Lower leg skin (tissue), 4 donors: ENCODE results near the gene GATA5. TPM values are rescaled to one million over a fixed set of nuclear protein-coding genes. Genes with fewer than 3 reads are reported as not detected.

ENCODE experiments used
- DNase-seq, 2 donors: peaks; one replicate each; pipeline ENCODE4 v3.0.0-alpha.2; 2019; ENCODE audit warnings: low spot score in 2 of 2
- H3K4me3 ChIP-seq: fragments of 200-600 bp; sonication (generic); 2 replicates; pipeline ENCODE4 v1.5.1; 2017; ENCODE audit warnings: mild to moderate bottlenecking, low read depth; ENCODE audit not compliant: poor library complexity, severe bottlenecking
- POLR2A ChIP-seq, 2 donors: fragments of 450-650 bp; IDR thresholded peaks; one replicate each; pipeline ENCODE4 v1.6.1; 2016 to 2017; ENCODE audit warnings: antibody characterized with exemption in 2 of 2, mild to moderate bottlenecking in 1 of 2, moderate library complexity in 1 of 2
- WGBS, 2 donors: methylation state at CpG; one replicate each; pipeline ENCODE4 v1.1.5; 2018; 5-methylcytosine and 5-hydroxymethylcytosine counted together
- intact Hi-C: fragments of 100-400 bp; cut with DNase I; formaldehyde crosslinking; loops from one replicate; pipeline ENCODE4 v1.15.0; 2023; ENCODE audit warnings: low total_unique reads
- total RNA-seq, 4 donors: library from RNA; depleted of rRNA; stranded (reverse); fragments of >200 nt; gene quantifications; one replicate each; pipeline ENCODE4 v1.1.0, GENCODE V29; 2016
- TF ChIP-seq, protein P1 (sequence below), 3 donors: fragments of 450-650 bp; IDR thresholded peaks; one replicate each; pipeline ENCODE4 v1.5.1; 2016; ENCODE audit warnings: antibody characterized with exemption in 3 of 3, mild to moderate bottlenecking in 3 of 3, moderate library complexity in 2 of 3

The GATA5 gene
- total RNA-seq, 4 donors from 2014 or later = 1.1 to 2.4 (median 1.6) TPM; not detected in 1

GRCh38 chr20:62457098-62457497 lies 18.7 kb downstream of the GATA5 start:
- TF ChIP-seq, protein P1, sequence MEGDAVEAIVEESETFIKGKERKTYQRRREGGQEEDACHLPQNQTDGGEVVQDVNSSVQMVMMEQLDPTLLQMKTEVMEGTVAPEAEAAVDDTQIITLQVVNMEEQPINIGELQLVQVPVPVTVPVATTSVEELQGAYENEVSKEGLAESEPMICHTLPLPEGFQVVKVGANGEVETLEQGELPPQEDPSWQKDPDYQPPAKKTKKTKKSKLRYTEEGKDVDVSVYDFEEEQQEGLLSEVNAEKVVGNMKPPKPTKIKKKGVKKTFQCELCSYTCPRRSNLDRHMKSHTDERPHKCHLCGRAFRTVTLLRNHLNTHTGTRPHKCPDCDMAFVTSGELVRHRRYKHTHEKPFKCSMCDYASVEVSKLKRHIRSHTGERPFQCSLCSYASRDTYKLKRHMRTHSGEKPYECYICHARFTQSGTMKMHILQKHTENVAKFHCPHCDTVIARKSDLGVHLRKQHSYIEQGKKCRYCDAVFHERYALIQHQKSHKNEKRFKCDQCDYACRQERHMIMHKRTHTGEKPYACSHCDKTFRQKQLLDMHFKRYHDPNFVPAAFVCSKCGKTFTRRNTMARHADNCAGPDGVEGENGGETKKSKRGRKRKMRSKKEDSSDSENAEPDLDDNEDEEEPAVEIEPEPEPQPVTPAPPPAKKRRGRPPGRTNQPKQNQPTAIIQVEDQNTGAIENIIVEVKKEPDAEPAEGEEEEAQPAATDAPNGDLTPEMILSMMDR (IDR thresholded peaks at IDR 0.05) = no peak
- no peak for TF ChIP-seq POLR2A (IDR thresholded peaks at IDR 0.05)
- WGBS, 2 donors = 76 to 86% methylated on average over 8 to 13 of the region's 17 CpGs
- no peak overlapping the region for H3K4me3 ChIP-seq
- intact Hi-C loops = no loop called here
- DNase-seq = no peak

- intact Hi-C loops = no loop called here
- no peak for DNase-seq
- TF ChIP-seq, protein P1 (IDR thresholded peaks at IDR 0.05) = no peak
- no peak for TF ChIP-seq POLR2A (IDR thresholded peaks at IDR 0.05)
- H3K4me3 ChIP-seq = no peak overlapping the region
- 70 to 72% methylated on average over 14 to 15 of the region's 15 CpGs for WGBS, 2 donors
These were observed 19.9 kb downstream of the GATA5 start for GRCh38 chr20:62455929-62456328.

- 63 to 64% methylated on average over 28 to 30 of the region's 30 CpGs for WGBS, 2 donors
- no peak overlapping the region for H3K4me3 ChIP-seq
- no peak for DNase-seq
- no peak for TF ChIP-seq POLR2A (IDR thresholded peaks at IDR 0.05)
- TF ChIP-seq, protein P1 (IDR thresholded peaks at IDR 0.05) = no peak
- intact Hi-C loops = no loop called here
These were observed 20.7 kb downstream of the GATA5 start for GRCh38 chr20:62454904-62455636.

GRCh38 chr20:62453186-62453808 lies 22.5 kb downstream of the GATA5 start:
- no peak overlapping the region for H3K4me3 ChIP-seq
- no peak for TF ChIP-seq POLR2A (IDR thresholded peaks at IDR 0.05)
- TF ChIP-seq, protein P1 (IDR thresholded peaks at IDR 0.05) = no peak
- no peak for DNase-seq
- intact Hi-C loops = no loop called here
- 69 to 81% methylated on average over 16 to 17 of the region's 17 CpGs for WGBS, 2 donors

DNA sequence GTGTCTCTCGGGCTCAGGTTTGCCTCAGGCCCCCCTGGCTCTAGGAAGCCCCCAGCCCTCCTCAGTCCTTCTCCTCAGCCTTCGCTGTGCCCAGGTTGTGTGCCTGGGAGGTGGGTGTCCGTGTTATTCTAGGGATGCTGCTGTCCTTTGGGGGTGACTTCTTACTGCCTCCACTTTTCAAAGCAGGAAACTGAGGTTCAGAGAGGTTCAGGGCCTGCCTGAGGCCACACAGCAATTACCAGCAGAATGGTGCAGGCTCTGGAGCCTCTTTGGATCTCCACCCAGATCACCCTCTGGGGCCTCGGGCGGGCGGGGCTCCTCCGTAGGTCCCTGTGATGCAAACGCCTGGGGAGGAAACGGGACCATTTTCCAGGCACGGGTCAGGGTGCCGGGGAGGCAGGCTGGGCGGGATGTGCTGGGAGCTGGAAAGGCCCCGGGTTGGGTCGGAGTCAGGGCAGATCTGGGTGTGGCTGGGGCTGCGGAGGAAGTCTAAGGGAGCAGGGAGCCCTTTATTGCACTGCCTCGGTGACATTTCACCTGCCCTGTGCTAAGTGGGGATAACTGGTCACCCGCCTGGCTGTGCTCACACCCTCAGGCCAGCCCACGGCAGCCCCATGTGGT lies 23.2 kb downstream of the GATA5 start:
- no peak overlapping the region for H3K4me3 ChIP-seq
- intact Hi-C loops = no loop called here
- WGBS, 2 donors = 41 to 43% methylated on average over 13 to 18 of the region's 18 CpGs
- no peak for TF ChIP-seq POLR2A (IDR thresholded peaks at IDR 0.05)
- TF ChIP-seq, protein P1 (IDR thresholded peaks at IDR 0.05) = no peak
- no peak for DNase-seq
